Bronchial epithelial cell (primary cell): ENCODE data around the gene EEIG1. TPM values are rescaled to one million over a fixed set of nuclear protein-coding genes. Genes with fewer than 3 reads are reported as not detected.

Experiments used
- DNase-seq: peaks from one replicate; pipeline ENCODE4 v3.0.0-alpha.2; 2010; ENCODE audit warnings: low read depth
- FAIRE-seq: peaks from 2 replicates; lab custom pipeline; 2011; peaks lifted over from hg19 to GRCh38; lab: Jason Lieb, UNC
- H3K27me3 ChIP-seq: 2 replicates; pipeline ENCODE4 v1.5.1; 2011; ENCODE audit warnings: low read length; ENCODE audit not compliant: control insufficient read depth, insufficient read depth
- H3K36me3 ChIP-seq: 2 replicates; pipeline ENCODE4 v1.5.1; 2011; ENCODE audit warnings: low read length; ENCODE audit not compliant: control insufficient read depth, insufficient read depth
- H3K4me3 ChIP-seq: 2 replicates; pipeline ENCODE4 v1.5.1; 2011; ENCODE audit warnings: mild to moderate bottlenecking, low read depth, low read length, control low read depth
- total RNA-seq: library from RNA; depleted of rRNA; stranded (reverse); fragments of >200 nt; gene quantifications from 2 replicates; pipeline ENCODE4 v1.2.1, GENCODE V29; 2014
- TF ChIP-seq, protein P1 (sequence below): IDR thresholded peaks from 2 replicates; pipeline ENCODE4 v1.5.1; 2011; ENCODE audit warnings: mild to moderate bottlenecking, moderate library complexity, low read length, control low read depth, inconsistent platforms; ENCODE audit not compliant: insufficient read depth, severe bottlenecking

Gene EEIG1
- total RNA-seq, 1 donor from 2014 or later: 7.4 TPM

DNA sequence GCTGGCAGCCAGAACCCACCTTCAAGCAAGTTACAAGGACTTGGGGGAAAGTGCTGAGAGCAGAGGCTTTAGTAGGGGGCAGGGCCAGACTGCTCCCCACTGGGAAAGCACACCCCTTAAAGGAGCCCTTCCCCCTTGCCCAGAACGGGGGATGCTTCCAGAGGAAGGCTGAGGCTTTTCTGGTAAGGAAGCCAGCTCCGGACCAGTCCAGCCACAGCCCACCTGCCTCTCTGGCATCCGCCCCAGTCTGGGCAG lies 38.9 kb downstream of the EEIG1 start:
- TF ChIP-seq, protein P1, sequence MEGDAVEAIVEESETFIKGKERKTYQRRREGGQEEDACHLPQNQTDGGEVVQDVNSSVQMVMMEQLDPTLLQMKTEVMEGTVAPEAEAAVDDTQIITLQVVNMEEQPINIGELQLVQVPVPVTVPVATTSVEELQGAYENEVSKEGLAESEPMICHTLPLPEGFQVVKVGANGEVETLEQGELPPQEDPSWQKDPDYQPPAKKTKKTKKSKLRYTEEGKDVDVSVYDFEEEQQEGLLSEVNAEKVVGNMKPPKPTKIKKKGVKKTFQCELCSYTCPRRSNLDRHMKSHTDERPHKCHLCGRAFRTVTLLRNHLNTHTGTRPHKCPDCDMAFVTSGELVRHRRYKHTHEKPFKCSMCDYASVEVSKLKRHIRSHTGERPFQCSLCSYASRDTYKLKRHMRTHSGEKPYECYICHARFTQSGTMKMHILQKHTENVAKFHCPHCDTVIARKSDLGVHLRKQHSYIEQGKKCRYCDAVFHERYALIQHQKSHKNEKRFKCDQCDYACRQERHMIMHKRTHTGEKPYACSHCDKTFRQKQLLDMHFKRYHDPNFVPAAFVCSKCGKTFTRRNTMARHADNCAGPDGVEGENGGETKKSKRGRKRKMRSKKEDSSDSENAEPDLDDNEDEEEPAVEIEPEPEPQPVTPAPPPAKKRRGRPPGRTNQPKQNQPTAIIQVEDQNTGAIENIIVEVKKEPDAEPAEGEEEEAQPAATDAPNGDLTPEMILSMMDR: no peak
- peaks cover 30% of the 10 kb centered on the region for H3K36me3 ChIP-seq
- no peak for FAIRE-seq
- H3K4me3 ChIP-seq: no peak overlapping the region
- no peak for DNase-seq
- no peaks in the 10 kb centered on the region for H3K27me3 ChIP-seq

DNA sequence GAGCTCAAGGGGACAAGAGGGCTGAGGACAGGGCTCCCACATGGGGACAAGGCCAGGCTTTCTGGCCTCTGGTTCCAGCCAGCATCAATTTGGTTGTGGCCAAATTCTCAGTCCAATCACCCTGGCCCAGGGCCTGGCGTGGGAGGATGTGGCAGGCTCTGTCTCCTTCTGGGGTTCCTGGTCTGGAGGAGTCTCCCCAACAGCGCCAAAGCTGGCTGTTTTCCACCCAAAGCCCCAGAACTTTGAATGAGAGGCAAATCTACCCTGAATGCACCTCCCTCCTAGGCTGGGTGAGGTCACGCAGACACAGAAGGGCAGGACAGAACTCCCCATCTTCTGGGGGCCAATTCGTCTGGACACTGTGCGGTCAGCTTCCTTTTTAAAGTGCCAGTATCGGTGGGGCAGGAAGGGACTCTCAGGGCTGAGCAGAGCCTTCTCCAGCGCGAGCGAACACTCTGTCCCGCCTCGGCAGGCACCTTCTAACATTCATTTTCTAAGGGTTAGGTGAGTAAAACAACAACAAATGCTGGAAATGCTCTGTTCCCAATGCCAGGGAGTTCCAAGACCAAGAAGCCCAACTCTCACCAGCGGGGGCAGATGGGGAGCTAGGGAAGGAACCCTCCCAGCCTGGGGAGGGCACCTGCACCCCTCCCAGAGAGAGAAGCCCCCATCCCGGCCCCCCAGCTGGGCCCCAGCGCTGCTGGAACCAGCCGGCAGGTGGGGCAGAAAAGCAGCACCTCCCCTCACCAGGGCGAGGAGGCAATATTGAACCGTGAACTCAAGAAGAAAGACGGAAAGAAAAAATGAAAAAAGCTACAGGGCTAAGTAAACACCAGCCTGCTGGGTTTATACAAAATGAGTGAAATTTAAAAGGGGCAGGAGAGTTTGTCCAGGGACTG lies 39.5 kb downstream of the EEIG1 start:
- FAIRE-seq: no peak
- peaks cover 31% of the 10 kb centered on the region for H3K36me3 ChIP-seq
- H3K4me3 ChIP-seq: no peak overlapping the region
- no peak for DNase-seq
- H3K27me3 ChIP-seq: no peaks in the 10 kb centered on the region
- TF ChIP-seq, protein P1: no peak

DNA sequence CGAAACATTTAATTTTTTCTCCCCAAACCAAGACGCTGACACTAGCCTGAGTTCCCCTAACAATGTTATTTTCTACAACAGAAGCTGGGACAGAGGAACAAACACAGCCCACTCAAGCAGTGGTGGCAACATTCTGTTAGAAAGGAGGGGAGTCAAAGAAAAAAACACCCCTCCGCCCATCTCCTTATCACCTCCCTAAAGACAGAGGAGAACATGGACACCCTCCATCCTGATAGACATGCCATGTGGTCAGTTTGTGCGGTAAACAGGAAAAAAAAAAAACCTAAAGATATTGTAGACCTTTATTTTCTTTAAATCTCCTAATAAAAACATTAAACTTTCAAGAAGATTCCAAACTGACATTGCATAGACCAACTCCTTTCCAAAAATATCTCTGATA lies 40.2 kb downstream of the EEIG1 start:
- FAIRE-seq: no peak
- H3K27me3 ChIP-seq: no peaks in the 10 kb centered on the region
- peaks cover 31% of the 10 kb centered on the region for H3K36me3 ChIP-seq
- TF ChIP-seq, protein P1: no peak
- no peak for DNase-seq
- no peak overlapping the region for H3K4me3 ChIP-seq

DNA sequence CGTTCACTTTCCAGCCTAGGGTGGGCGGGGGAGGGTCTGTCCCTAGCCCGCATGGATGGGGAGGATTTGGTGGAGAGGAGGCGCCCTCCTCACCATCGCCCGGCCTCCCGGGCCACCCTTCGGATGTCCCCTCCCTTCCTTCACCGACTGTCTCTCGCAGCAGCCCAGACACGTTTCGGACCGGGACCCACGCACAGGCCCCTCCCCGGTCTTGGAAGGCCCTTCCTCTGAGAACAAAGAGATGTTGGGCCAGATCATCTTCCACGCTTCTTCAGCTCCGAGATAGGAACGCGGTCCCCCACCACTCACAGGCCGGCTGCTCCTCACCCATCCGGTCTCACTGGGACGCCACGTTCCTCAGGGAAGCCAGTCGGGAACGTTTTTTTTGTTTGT lies 42.5 kb downstream of the EEIG1 start:
- TF ChIP-seq, protein P1: no peak

DNA sequence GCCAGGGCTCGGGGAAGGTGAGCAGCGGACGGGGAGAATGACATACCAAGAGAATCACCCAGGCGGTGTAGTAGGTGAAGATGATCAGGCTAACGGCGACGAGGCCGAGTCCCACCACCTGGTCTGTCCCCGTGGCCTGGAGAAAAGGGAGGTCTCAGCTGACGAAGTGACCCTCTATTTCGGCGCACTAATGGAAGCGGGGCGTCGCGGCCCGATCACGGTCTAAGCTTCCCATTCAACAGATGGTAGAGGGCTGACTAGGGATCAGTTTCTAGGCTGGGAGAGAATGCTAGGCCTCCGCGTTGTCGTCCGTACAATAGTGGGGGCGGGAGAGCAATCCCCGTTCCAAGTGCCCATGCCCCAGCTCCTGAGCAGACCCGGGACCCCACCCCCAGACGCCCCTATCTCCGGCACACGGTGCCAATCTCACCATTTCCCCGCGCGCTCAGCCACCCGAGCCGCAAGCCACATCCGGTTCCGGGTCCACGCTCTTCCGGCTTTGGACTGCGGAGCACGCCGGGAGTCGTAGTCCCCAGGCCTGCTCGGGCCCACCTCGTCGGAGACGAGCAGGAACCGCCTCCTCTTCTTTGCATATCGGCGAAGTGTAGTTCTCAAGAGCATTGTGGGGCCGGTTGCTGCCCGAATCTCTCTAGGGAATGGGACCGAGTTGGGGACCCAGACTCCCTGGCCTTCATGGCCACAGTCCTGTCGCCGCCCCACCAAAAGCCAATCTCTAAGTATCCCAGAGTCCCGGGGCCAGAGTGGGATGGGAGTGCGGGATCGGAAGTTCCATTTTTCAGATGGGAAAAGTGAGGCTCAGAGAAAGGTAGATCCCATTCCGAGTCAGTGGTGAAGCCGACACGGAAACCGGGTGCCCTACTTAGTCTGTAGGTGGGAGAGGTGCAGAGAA lies 43.1 kb downstream of the EEIG1 start, which contains the start of gene DPM2:
DPM2 (minus strand) TSS at position 467 of the 910 bp plus-strand sequence; CDS start at position 433, 34 bp downstream.
- peak; percentile 68 for DNase-seq
- Histone ChIP-seq H3K36me3 (peaks cover 14% of the 10 kb centered on the region), H3K4me3 (peak within 1 kb of the TSS; percentile 71), H3K27me3 (no peaks in the 10 kb centered on the region)
- FAIRE-seq: no peak
- TF ChIP-seq, protein P1: no peak

More for the DNA sequence above, 42.5 kb downstream of the EEIG1 start:
- H3K36me3 ChIP-seq: peaks cover 16% of the 10 kb centered on the region
- FAIRE-seq (no peak), DNase-seq (no peak)
- H3K27me3 ChIP-seq: no peaks in the 10 kb centered on the region
- H3K4me3 ChIP-seq: peak overlapping the region; percentile 71
